C4-2B (cell line): Measurements from ENCODE around the gene FAM184A.
"Not testable (repeated sequence)": the region's sequence is repeated elsewhere in the genome, so short reads cannot be mapped to it uniquely, and the experiment has no call there.

Source experiments
- H3K27ac ChIP-seq: fragments of 450-650 bp; 2 replicates; pipeline ENCODE4 v1.5.1; 2017
- ZFX ChIP-seq: fragments of 450-650 bp; IDR thresholded peaks from 2 replicates; pipeline ENCODE4 v1.6.1; 2017
- TF ChIP-seq, protein P1 (sequence below): fragments of 450-650 bp; conservative IDR thresholded peaks from 2 replicates; pipeline ENCODE4 v1.5.1; 2017; ENCODE audit warnings: mild to moderate bottlenecking

Gene FAM184A

DNA sequence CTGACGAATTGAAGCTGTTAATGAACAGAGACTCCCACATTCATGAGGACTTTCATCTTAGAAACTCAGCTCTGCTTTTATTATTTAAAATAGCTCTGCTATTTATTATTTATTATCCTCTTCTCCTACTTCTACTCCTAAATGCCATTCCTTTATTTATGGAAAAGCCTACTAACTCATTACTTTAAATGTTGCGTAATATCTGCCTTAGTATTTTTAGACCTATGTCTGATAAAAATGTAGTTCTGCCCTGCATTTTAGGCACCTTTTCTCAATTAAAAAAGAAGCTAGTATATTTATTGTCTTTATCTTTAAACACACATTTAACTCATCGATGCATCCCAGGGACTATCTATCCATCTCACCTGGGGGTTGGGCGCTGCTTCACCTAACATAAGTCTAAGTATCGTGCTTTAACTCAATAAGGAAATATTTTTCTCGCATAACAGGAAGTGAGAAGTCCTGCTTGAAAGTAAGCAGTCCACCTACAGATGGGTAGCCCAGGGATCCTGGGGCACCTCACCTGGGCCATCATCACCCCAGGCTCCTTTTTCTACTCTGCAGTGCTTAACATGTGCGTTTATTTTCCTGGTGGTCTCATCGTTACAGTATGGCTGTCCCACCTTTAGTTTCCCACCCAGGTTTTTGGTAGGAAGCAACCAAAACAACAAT lies 31.3 kb upstream of the FAM184A start:
- H3K27ac ChIP-seq: no peak overlapping the region
- TF ChIP-seq ZFX: no peak
- TF ChIP-seq, protein P1, sequence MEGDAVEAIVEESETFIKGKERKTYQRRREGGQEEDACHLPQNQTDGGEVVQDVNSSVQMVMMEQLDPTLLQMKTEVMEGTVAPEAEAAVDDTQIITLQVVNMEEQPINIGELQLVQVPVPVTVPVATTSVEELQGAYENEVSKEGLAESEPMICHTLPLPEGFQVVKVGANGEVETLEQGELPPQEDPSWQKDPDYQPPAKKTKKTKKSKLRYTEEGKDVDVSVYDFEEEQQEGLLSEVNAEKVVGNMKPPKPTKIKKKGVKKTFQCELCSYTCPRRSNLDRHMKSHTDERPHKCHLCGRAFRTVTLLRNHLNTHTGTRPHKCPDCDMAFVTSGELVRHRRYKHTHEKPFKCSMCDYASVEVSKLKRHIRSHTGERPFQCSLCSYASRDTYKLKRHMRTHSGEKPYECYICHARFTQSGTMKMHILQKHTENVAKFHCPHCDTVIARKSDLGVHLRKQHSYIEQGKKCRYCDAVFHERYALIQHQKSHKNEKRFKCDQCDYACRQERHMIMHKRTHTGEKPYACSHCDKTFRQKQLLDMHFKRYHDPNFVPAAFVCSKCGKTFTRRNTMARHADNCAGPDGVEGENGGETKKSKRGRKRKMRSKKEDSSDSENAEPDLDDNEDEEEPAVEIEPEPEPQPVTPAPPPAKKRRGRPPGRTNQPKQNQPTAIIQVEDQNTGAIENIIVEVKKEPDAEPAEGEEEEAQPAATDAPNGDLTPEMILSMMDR: no peak

DNA sequence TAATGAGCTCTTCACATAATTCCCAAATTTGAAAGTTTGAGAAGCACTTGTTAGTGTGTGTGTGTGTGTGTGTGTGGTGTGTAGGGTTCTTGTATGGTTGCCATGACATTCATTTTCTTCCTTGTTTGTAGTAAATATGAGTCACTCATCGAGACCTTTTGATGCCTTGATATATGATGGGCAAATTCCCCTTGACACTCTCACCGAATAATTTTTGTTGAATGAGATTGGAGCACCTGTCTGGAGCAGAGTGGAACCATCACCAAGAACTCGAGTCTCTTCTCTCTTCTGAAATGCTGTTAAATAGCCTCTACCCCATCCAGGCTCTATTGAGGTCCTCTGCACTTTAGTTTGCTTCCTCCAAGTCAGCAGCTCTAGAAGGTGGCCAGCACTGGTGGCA lies 29.6 kb upstream of the FAM184A start:
- no peak overlapping the region for H3K27ac ChIP-seq
- TF ChIP-seq, protein P1: no peak
- TF ChIP-seq ZFX: no peak

GRCh38 chr6:119105282-119105681 lies 26.8 kb upstream of the FAM184A start:
- TF ChIP-seq, protein P1: no peak
- TF ChIP-seq ZFX: no peak
- H3K27ac ChIP-seq: no peak overlapping the region

DNA sequence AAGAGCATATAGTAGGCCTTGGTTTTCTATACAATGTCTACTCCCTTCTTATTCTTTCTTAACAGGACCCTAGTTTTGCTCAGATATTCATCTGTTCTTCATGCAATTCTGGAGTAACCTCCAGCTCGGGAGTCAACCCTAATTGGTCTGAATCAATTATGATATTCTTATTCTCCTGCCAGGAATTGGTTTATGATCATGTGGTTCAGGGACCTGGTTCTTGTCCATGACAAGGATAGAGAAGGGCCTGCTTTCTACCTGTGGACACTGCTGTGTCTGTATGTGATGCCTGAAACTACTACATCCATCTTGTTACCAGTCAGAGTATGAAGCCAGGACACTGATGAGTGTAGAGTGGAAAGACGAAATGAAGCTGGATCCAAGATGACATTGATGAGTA lies 24.4 kb upstream of the FAM184A start:
- TF ChIP-seq, protein P1: no peak
- TF ChIP-seq ZFX: no peak
- no peak overlapping the region for H3K27ac ChIP-seq

- TF ChIP-seq ZFX: no peak
- H3K27ac ChIP-seq: no peak overlapping the region
These were observed 21.7 kb upstream of the FAM184A start for GRCh38 chr6:119100115-119100514.

DNA sequence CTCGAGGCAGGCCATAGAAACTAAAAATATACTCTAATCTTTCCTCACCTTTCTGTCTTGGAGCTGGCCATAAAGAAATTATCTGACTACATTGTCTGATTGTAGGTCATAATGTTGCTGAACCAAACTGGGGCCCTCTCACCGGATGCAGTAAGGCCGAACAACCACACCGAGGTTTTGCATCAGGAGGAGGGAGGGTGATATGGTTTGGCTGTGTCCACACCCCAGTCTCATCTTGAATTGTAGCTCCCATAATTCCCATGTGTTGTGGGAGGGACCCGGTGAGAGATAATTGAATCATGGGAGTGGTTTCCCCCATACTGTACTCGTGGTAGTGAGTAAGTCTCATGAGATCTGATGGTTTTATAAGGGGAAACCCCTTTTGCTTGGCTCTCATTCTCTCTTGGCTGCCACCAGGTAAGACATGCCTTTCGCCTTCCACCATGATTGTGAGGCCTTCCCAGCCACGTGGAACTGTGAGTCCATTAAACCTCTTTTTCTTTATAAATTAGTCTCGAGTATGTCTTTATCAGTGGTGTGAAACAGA lies 19.4 kb upstream of the FAM184A start:
- H3K27ac ChIP-seq: not testable (repeated sequence)

DNA sequence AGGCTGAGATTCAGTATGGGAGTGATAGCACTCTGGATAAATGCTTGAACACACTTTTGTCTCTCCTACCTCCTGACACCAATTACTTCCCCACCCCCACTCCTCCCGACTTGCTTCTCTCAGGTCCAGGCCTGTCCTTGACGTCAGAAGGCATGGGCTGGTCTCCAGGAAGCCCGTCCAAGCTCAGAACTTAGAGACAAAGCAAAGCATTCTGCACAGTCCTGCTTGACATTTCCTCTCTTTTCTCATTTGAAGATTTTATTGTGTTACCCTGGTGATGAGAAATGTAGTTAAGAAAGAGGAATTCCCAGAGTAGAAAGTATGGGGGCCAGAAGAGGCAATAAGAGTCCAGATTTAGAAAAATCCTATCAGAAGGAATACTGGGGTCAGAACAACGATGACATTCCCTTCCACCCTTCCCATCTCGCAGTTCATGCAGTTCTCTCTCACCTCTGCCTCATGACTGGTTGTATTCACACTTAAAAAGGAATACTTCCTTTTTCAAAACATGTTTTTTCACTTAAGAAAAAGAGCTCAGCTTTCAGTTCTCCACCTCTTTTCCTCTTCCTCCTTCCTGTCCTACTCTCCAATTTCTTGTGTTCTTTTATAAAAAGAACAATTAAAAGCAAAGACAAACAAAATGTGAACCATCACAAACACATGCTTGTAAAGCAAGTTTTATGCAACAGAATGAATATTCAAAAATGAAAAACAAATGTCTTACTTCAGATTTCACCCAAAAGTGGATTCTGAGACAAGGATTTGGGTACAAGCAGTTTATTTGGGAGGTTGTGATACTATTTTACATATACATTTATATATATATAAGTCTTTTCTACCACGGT lies 18.5 kb upstream of the FAM184A start:
- H3K27ac ChIP-seq: no peak overlapping the region
- TF ChIP-seq ZFX: no peak
- TF ChIP-seq, protein P1: no peak

DNA sequence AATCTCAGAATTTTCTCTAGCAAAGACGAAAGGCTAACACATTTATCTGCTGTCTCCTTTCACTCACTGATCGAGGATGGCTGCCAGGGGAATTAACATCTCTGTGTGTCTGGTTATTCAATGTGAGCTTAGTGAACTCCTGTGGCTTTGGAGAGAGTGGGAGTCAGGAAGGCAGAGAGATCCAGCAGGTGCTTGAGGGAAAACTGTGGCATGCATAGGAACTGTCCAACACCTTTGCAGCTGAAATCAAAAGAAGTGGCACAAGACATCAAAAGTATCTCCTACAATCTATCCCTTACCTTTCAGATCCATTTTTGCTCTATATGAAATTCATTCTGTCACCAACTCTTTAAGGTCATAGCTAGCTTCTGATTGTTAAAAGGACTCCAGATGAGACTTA lies 11.8 kb upstream of the FAM184A start:
- no peak overlapping the region for H3K27ac ChIP-seq
- no peak for TF ChIP-seq ZFX
- TF ChIP-seq, protein P1: no peak
